Esophagus squamous epithelium (tissue), 5 donors: ENCODE measurements around the gene SERPINA6. TPM values are rescaled to one million over a fixed set of nuclear protein-coding genes. Genes with fewer than 3 reads are reported as not detected.

Source experiments
- DNase-seq: peaks from one replicate; lab custom pipeline; 2025; lab: John Stamatoyannopoulos, UW
- H3K27ac ChIP-seq, 4 donors: fragments of 200-600 bp; sonication (generic); one replicate each; pipeline ENCODE4 v1.5.1; 2016 to 2019; ENCODE audit warnings: mild to moderate bottlenecking in 1 of 4
- H3K27me3 ChIP-seq, 4 donors: fragments of 200-600 bp; sonication (generic); 1 replicate in 3 of 4; 2 replicates in 1 of 4; pipeline versions ENCODE4 v1.5.1 to v1.6.0; 2017 to 2021; ENCODE audit warnings: antibody characterized with exemption in 1 of 4
- H3K36me3 ChIP-seq, 3 donors: fragments of 200-600 bp; sonication (generic); one replicate each; pipeline ENCODE4 v1.5.1; 2016 to 2019
- H3K4me1 ChIP-seq, 3 donors: fragments of 200-600 bp; sonication (generic); one replicate each; pipeline ENCODE4 v1.5.1; 2017 to 2019
- H3K4me3 ChIP-seq, 4 donors: fragments of 200-600 bp; sonication (generic); 1 replicate in 3 of 4; 2 replicates in 1 of 4; pipeline ENCODE4 v1.5.1; 2016 to 2019; ENCODE audit warnings: mild to moderate bottlenecking in 2 of 4, moderate library complexity in 1 of 4
- H3K9me3 ChIP-seq, 3 donors: fragments of 200-600 bp; sonication (generic); one replicate each; pipeline ENCODE4 v1.5.1; 2016 to 2019
- POLR2A ChIP-seq, 4 donors: fragments of 450-650 bp; IDR thresholded peaks; one replicate each; pipeline ENCODE4 v1.6.1; 2017; ENCODE audit warnings: antibody characterized with exemption in 4 of 4, mild to moderate bottlenecking in 4 of 4, moderate library complexity in 3 of 4
- WGBS, 2 donors: methylation state at CpG; one replicate each; pipeline ENCODE4 v1.1.5; 2018; 5-methylcytosine and 5-hydroxymethylcytosine counted together
- intact Hi-C: fragments of 100-400 bp; cut with DNase I; formaldehyde crosslinking; loops from one replicate; pipeline ENCODE4 v1.15.0; 2022
- total RNA-seq, 4 donors: library from RNA; depleted of rRNA; stranded (reverse); fragments of >200 nt; gene quantifications; one replicate each; pipeline ENCODE4 v1.1.0, GENCODE V29; 2016
- TF ChIP-seq, protein P1 (sequence below), 6 experiments: fragments of 450-650 bp in 4 of 6; fragments of 200-600 bp in 2 of 6; sonication (generic) in 2 of 6; IDR thresholded peaks; one replicate each; pipeline ENCODE4 v1.5.1; 2016 to 2019; ENCODE audit warnings: antibody characterized with exemption in 6 of 6, mild to moderate bottlenecking in 4 of 6, moderate library complexity in 4 of 6
- donor health status: DM: yes; HTN: yes; CAD: no.

SERPINA6 gene
- total RNA-seq, 4 donors from 2014 or later, result not detected

DNA sequence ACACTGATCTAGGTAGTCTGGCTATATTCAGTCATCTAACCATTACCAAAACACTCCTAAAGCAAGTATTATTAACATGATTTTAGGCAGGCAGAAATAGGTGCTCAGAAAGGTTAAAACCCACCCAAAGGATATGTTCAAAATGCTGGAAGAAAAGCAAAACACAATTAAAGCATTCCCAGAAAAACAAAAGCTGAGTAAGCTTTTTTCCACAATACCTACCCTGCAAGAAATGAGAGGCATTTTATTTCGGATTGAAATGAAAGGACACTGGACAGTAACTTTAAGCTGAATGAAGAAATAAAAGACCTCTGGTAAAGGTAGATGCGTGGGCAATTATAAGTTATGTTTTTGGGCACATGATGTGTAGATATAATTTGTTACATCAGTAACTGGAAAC, 8.2 kb downstream of the SERPINA6 start:
- H3K36me3 ChIP-seq, result no peaks in the 10 kb centered on the region
- H3K27me3 ChIP-seq, result no peaks in the 10 kb centered on the region
- H3K4me1 ChIP-seq, result peaks cover 0 to 38% (median 2%) of the 10 kb centered on the region in 3 donors
- intact Hi-C loops, result no loop called here
- no peak for DNase-seq
- 89 to 95% methylated on average over 2 of the region's 2 CpGs for WGBS, 2 donors
- no peak overlapping the region for H3K27ac ChIP-seq
- no peaks in the 10 kb centered on the region for H3K9me3 ChIP-seq
- no peak overlapping the region for H3K4me3 ChIP-seq
- no peak for TF ChIP-seq POLR2A (IDR thresholded peaks at IDR 0.05)
- TF ChIP-seq, protein P1, sequence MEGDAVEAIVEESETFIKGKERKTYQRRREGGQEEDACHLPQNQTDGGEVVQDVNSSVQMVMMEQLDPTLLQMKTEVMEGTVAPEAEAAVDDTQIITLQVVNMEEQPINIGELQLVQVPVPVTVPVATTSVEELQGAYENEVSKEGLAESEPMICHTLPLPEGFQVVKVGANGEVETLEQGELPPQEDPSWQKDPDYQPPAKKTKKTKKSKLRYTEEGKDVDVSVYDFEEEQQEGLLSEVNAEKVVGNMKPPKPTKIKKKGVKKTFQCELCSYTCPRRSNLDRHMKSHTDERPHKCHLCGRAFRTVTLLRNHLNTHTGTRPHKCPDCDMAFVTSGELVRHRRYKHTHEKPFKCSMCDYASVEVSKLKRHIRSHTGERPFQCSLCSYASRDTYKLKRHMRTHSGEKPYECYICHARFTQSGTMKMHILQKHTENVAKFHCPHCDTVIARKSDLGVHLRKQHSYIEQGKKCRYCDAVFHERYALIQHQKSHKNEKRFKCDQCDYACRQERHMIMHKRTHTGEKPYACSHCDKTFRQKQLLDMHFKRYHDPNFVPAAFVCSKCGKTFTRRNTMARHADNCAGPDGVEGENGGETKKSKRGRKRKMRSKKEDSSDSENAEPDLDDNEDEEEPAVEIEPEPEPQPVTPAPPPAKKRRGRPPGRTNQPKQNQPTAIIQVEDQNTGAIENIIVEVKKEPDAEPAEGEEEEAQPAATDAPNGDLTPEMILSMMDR (IDR thresholded peaks at IDR 0.05), result no peak

DNA sequence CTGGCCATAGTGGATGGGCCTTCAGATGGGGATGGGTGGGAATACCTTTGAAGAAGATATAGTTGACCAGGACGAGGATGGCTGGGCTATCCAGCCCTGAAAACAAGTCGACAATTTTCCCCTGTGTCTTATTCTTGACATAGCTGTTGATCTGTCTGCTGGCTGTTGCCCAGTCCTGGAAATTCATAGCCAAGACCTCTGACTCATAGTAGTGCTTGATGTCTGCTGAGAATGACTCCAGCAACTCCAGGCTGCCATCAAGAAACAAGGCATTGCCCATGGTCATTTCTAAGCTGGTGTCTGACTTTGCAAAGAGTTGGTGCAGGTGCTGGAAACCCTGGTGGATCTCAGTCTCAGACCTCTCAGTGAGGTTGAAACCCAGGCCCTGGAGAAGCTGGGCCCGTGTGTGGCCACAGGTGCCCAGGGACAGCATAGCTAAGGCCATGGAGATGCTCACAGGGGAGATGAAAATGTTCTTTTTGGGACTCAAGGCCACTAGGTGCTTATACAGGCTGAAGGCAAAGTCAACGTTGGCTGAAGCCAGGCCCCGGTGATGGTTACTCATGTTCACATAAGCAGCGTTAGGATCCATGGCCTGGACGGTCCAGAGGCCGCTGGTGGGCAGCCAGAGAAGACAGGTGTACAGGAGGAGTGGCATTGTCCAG, 9.0 kb downstream of the SERPINA6 start:
- WGBS, 2 donors, result 53 to 79% methylated on average over 4 to 5 of the region's 8 CpGs
- H3K4me3 ChIP-seq, result no peak overlapping the region
- H3K36me3 ChIP-seq, result no peaks in the 10 kb centered on the region
- H3K27ac ChIP-seq, result no peak overlapping the region
- no peak for TF ChIP-seq POLR2A (IDR thresholded peaks at IDR 0.05)
- TF ChIP-seq, protein P1 (IDR thresholded peaks at IDR 0.05), result no peak
- no peak for DNase-seq
- no peaks in the 10 kb centered on the region for H3K27me3 ChIP-seq
- intact Hi-C loops, result no loop called here
- H3K9me3 ChIP-seq, result no peaks in the 10 kb centered on the region
- H3K4me1 ChIP-seq, result peaks cover 0 to 36% (median 2%) of the 10 kb centered on the region in 3 donors

DNA sequence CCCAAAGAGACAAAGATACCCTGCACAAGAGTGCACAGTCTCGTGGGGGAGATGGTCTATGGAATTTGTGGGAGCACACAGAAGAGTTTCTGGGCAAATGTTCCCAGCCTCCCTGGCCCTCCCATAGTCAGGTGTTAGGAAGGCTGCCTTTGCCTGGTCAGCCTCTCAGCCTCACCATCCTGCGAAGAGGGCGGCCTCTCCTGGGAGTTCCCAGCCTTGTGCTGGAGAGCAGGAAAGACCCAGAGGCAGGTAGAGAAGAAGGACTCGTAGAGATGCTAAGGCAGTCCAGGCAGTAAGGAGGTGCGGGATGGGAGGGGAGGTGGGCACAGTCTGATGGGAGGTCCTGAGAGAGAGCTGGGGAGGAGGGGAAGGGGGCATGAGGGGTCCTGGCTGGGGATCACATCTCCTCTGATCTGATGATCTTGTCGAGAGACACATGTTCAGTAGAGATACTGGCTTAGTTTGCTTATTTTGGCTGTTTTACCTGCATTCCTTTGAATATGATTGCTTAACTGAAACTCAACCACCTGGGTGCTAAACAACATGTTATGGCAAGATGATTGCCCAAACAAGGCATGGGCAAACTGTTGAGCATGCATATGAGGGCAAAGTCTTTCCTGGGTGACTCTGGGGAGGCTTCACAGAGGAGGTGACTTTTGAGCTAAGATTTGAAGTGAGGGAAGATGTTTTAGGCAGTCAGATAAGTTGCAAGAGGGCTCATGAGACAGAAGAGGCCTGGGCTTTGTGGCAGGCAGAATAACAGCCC, 10.5 kb downstream of the SERPINA6 start:
- no peaks in the 10 kb centered on the region for H3K36me3 ChIP-seq
- H3K27me3 ChIP-seq, result no peaks in the 10 kb centered on the region
- no peak overlapping the region for H3K27ac ChIP-seq
- H3K4me1 ChIP-seq, result peaks cover 0 to 35% (median 2%) of the 10 kb centered on the region in 3 donors
- WGBS, 2 donors, result 63 to 67% methylated on average over 4 of the region's 6 CpGs
- TF ChIP-seq, protein P1 (IDR thresholded peaks at IDR 0.05), result no peak
- TF ChIP-seq POLR2A (IDR thresholded peaks at IDR 0.05), result no peak
- peaks cover 0 to 9% (median 7%) of the 10 kb centered on the region in 3 donors for H3K9me3 ChIP-seq
- no peak overlapping the region for H3K4me3 ChIP-seq
- no peak for DNase-seq
- intact Hi-C loops, result no loop called here

DNA sequence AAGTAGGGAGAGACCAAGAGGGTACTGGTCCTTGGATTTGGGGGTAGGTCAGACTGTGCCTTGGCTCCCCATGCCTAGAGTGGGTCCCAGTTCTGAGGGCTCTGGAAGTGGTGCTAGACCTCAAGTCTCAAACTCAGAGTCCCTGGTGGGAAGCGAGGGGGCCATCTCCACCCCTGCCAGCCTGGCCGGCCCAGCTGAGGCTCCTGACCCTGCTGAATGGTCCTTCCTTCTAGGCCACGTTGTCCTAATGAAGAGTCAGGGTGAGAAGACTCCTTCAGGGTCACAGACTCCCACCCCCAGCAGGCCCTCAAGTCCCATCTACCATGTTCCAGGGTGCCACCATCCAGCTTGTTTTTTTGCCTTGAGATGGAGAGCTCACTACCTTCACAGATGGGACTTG, 12.9 kb downstream of the SERPINA6 start:
- Histone ChIP-seq H3K27me3 (no peaks in the 10 kb centered on the region), H3K4me3 (no peak overlapping the region), H3K4me1 (peaks cover 0 to 24% (median 2%) of the 10 kb centered on the region in 3 donors), H3K36me3 (no peaks in the 10 kb centered on the region), H3K27ac (no peak overlapping the region), H3K9me3 (peaks cover 0 to 11% (median 7%) of the 10 kb centered on the region in 3 donors)
- DNase-seq, result no peak
- WGBS, 2 donors, result 70 to 80% methylated on average over 1 to 3 of the region's 3 CpGs
- intact Hi-C loops, result no loop called here
- TF ChIP-seq, protein P1 (IDR thresholded peaks at IDR 0.05), result no peak
- TF ChIP-seq POLR2A (IDR thresholded peaks at IDR 0.05), result no peak

DNA sequence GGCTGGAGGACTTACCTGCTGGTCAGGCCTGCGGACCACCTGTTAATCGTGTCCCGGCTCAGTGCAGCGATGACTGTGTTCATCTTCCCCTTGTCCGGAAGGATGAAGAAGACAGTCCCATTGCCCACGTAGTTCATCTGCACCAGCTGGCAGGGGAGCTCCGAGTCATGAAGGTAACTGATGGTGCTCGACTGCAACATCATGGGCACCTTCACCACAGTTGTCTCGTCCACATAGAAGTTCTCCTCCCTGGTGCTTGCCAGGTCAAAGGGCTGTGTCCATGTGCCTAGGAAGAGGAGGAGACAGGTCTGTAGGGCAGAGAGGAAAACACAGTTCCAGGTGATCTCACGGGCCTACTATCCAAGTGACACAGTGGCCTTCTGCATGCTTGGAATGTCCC, 13.4 kb downstream of the SERPINA6 start:
- intact Hi-C loops, result no loop called here
- no peaks in the 10 kb centered on the region for H3K27me3 ChIP-seq
- H3K27ac ChIP-seq, result no peak overlapping the region
- 83 to 96% methylated on average over 5 to 10 of the region's 10 CpGs for WGBS, 2 donors
- DNase-seq, result no peak
- no peaks in the 10 kb centered on the region for H3K36me3 ChIP-seq
- H3K9me3 ChIP-seq, result peaks cover 0 to 11% (median 7%) of the 10 kb centered on the region in 3 donors
- H3K4me3 ChIP-seq, result no peak overlapping the region
- peaks cover 0 to 24% (median 2%) of the 10 kb centered on the region in 3 donors for H3K4me1 ChIP-seq
- TF ChIP-seq POLR2A (IDR thresholded peaks at IDR 0.05), result no peak
- TF ChIP-seq, protein P1 (IDR thresholded peaks at IDR 0.05), result no peak
